LNCAP (cell line): ENCODE measurements around the gene CMSS1.

Experiments used
- TF ChIP-seq, protein P1 (sequence below): fragments of 450-650 bp; IDR thresholded peaks from 2 replicates; pipeline ENCODE4 v1.5.1; 2017; ENCODE audit warnings: mild to moderate bottlenecking

CMSS1 gene

GRCh38 chr3:100068826-100069225 lies 251.2 kb downstream of the CMSS1 start:
- TF ChIP-seq, protein P1, sequence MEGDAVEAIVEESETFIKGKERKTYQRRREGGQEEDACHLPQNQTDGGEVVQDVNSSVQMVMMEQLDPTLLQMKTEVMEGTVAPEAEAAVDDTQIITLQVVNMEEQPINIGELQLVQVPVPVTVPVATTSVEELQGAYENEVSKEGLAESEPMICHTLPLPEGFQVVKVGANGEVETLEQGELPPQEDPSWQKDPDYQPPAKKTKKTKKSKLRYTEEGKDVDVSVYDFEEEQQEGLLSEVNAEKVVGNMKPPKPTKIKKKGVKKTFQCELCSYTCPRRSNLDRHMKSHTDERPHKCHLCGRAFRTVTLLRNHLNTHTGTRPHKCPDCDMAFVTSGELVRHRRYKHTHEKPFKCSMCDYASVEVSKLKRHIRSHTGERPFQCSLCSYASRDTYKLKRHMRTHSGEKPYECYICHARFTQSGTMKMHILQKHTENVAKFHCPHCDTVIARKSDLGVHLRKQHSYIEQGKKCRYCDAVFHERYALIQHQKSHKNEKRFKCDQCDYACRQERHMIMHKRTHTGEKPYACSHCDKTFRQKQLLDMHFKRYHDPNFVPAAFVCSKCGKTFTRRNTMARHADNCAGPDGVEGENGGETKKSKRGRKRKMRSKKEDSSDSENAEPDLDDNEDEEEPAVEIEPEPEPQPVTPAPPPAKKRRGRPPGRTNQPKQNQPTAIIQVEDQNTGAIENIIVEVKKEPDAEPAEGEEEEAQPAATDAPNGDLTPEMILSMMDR, result peak; percentile 85

- TF ChIP-seq, protein P1, result no peak
These were observed 251.8 kb downstream of the CMSS1 start for GRCh38 chr3:100069472-100069871.

GRCh38 chr3:100072326-100073048 lies 254.8 kb downstream of the CMSS1 start:
- TF ChIP-seq, protein P1, result no peak

- TF ChIP-seq, protein P1, result no peak
These were observed 255.5 kb downstream of the CMSS1 start for GRCh38 chr3:100073049-100073713.

GRCh38 chr3:100073714-100074307 lies 256.1 kb downstream of the CMSS1 start:
- TF ChIP-seq, protein P1, result no peak

DNA sequence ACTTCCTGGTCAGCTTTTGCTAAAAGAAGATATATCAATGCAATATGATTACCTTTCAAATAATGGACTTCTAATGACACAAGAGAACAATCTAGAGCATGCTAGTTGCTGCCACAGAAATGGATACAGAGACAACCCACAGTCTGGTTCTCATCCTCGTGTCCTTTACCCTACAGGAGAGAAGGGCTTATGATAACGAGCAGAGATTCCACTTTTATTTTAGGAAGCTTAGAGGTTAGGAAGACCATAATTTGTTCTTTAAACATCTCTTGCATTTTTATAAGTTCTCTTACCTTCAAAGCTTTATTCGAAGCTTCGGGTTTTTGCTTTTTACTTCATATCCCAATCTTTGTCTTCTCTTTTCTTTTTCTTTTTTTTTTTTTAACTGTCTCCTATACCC lies 257.5 kb downstream of the CMSS1 start:
- TF ChIP-seq, protein P1, result no peak

DNA sequence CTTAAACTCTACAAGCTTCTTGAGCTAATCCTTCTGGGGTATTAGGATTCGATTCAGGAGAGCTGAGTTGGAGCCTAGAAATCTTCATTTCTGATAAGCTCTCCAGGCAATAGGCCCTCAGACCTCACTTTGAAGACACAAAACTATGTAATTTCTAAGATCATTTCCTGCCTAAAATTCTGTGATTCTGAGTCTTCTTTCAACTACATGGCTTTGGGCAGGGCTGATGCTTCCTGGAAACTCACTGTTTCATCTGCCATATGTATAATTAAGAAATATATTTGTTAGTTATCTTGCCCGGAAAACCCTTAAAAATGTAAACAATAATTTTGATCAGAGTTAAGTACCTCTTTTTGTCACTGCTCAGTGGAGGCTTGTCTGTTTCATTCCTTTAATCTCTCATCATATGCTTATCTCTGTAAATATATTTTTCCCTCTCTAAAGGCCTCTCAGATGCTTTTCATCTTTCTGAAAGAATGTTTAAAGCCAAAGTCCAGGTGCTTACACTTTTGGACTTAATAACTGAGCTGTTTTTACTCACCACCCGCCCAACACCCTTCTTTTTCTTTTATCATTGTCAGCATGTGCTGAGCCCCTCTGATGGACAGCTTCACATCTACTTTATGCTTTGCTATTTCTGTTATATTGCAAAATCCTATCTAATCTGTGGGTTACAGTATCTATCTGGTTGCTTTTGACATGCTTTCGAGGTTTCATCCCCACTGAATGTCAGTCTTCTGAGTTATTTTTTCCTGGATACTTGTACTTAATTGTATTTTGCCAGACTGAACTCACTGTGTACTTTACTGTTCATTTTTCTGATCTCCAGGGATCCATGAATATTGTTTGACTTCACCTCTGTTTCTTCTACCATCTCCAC lies 258.4 kb downstream of the CMSS1 start:
- TF ChIP-seq, protein P1, result no peak
